NCI-H187 treated with DMSO at 0.1 percent for 48 hours (cell line): ENCODE results near the gene CYP21A2.
"Not testable (repeated sequence)": the region's sequence is repeated elsewhere in the genome, so short reads cannot be mapped to it uniquely, and the experiment has no call there.

Experiments used
- DNase-seq: peaks from one replicate; lab custom pipeline; 2025; lab: John Stamatoyannopoulos, UW

CYP21A2 gene

DNA sequence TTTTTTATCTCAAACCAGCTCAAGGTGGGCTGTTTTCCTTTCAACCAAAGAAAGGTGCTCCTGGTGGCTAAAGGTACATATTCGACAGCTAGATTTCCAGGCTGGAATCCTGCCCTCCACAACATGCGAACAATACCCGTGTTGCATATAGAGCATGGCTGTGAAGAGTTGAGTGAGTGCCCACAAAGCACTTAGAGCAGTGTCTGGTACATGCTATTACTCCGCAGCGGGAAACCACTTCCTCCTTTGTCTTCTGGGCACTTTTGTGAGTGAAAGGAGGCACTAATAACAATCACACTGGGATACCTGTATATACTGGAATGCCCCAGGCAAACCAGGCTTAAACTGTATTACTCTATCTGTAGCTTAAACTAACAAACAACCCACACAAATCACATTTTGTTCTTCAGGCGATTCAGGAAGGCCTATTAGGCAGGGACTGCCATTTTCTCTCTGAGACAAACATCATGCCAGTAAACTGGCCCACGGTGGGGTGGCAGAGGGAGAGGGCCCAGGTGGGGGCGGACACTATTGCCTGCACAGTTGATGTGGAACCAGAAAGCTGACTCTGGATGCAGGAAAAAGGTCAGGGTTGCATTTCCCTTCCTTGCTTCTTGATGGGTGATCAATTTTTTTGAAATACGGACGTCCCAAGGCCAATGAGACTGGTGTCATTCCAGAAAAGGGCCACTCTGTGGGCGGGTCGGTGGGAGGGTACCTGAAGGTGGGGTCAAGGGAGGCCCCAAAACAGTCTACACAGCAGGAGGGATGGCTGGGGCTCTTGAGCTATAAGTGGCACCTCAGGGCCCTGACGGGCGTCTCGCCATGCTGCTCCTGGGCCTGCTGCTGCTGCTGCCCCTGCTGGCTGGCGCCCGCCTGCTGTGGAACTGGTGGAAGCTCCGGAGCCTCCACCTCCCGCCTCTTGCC lies at the start of gene CYP21A2:
Gene CYP21A2 (plus strand): TSS at position 818 of the 927 bp plus-strand sequence. CDS start 8 bp downstream, at position 826.
- not testable (repeated sequence) for DNase-seq

DNA sequence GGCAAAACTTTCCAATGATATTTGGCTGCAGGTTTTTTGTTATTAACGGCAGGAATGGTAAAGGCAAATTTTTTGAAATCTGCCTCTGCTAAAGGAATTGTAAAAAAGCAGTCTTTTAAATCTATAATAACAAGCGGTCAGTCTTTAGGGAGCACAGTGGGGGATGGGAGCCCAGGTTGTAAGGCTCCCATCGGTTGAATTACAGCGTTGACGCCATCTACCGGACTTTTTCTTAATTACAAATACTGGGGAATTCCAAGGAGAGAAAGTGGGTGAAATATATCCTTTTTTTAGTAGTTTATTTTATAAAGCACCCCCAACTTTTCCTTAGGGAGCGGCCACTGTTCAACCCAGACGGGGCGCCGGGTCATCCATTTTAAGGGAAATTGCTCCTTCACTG lies 48.9 kb upstream of the CYP21A2 start:
- not testable (repeated sequence) for DNase-seq

DNA sequence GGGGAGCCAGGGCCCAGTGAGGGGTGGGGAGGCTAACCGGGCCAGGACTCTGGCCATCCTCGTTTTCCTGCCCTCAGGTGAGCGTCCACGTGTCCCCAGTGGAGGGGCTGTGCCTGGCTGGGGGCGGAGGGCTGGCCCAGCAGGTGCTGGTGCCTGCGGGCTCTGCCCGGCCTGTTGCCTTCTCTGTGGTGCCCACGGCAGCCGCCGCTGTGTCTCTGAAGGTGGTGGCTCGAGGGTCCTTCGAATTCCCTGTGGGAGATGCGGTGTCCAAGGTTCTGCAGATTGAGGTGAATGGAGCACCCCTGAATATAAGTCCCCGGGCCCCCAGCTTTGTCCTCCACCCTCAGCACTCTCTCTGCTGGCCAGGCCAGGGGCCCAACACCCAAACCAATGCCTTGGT lies 43.8 kb upstream of the CYP21A2 start:
- DNase-seq = not testable (repeated sequence)

DNA sequence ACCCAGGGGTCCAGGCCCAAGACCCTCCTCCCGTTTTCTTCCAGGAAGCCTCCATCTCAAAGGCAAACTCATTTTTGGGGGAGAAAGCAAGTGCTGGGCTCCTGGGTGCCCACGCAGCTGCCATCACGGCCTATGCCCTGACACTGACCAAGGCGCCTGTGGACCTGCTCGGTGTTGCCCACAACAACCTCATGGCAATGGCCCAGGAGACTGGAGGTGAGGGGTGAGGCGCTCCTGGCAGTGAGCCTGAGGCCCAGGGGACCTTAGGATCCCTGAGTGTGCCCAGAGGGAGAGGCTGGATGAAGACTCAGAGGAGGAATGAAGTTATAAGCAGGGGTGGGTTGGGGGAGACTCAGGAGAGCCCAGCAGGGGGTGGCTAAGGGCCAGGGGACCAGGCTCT lies 41.8 kb upstream of the CYP21A2 start:
- not testable (repeated sequence) for DNase-seq

DNA sequence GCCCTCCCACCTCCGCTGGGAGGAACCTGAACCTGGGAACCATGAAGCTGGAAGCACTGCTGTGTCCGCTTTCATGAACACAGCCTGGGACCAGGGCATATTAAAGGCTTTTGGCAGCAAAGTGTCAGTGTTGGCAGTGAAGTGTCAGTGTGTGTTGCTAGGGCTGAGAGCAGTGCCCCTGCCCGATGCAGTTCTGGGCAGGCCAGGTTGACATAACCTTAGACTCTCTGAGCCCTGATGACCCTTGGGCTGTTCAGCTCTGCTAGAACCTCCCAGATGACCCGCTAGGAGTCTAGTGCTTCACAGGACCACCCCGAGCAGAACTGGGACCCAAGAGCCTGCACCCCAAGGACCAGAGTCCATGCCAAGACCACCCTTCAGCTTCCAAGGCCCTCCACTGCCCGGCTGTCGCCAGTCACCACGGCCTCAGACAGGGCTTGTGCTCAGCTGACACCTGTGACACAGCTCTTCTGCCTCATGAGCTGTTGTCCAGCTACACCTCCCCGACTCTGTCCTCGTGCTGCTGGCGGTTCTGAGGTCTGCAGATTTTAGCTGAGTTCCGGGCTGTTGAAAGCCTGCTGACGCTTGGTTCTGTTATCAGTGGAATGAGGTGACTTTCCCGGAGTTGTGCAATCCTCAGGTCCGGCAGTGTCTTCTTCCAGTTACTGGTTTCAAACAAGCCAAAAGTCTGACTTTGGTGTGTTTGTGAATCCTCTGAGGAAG lies 35.5 kb upstream of the CYP21A2 start:
- not testable (repeated sequence) for DNase-seq

DNA sequence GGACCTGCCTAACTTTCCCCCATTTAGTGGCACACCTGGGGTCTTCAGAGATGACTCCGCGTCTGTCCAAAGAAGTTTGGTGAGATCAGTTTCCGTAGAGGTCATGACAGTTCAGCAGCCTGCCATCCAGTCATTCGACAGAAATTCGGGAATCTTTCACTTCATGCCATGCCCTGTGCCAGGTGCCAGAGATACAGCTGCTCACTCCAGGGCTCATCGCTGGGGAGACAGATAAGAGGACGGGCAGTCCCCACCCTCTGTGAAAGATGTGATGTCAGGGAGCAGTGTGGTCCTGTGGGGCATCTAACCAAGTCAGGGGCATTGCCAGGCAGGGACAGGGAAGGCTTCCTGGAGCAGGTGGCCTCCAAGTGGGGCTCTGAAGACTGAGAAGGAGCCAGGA lies 34.9 kb upstream of the CYP21A2 start:
- not testable (repeated sequence) for DNase-seq

DNA sequence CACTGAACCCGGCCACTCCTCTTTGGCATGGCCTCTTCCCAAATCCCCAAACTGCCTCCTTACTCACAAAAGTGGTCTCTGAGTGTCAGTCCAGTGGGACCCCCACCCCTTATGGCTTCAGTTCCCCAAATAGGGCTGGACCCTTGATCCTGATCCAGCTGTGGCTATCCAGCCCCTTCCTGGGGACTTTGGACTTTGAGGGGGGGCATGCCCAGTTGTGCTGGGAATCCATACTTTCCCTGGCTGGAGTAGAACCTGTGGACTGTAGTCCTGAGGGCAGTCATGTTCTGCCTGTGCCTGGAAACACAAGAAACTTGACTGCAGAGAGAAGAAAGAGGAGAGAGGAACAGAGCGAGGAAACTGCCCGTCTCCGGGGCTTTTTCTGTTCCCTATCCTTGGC lies 33.8 kb upstream of the CYP21A2 start:
- not testable (repeated sequence) for DNase-seq

DNA sequence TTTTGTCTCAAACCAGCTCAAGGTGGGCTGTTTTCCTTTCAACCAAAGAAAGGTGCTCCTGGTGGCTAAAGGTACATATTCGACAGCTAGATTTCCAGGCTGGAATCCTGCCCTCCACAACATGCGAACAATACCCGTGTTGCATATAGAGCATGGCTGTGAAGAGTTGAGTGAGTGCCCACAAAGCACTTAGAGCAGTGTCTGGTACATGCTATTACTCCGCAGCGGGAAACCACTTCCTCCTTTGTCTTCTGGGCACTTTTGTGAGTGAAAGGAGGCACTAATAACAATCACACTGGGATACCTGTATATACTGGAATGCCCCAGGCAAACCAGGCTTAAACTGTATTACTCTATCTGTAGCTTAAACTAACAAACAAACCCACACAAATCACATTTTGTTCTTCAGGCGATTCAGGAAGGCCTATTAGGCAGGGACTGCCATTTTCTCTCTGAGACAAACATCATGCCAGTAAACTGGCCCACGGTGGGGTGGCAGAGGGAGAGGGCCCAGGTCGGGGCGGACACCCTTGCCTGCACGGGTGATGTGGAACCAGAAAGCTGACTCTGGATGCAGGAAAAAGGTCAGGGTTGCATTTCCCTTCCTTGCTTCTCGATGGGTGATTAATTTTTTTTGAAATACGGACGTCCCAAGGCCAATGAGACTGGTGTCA lies 33.2 kb upstream of the CYP21A2 start:
- not testable (repeated sequence) for DNase-seq

DNA sequence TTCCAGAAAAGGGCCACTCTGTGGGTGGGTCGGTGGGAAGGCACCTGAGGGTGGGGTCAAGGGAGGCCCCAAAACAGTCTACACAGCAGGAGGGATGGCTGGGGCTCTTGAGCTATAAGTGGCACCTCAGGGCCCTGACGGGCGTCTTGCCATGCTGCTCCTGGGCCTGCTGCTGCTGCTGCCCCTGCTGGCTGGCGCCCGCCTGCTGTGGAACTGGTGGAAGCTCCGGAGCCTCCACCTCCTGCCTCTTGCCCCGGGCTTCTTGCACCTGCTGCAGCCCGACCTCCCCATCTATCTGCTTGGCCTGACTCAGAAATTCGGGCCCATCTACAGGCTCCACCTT lies 32.7 kb upstream of the CYP21A2 start:
- DNase-seq = not testable (repeated sequence)

DNA sequence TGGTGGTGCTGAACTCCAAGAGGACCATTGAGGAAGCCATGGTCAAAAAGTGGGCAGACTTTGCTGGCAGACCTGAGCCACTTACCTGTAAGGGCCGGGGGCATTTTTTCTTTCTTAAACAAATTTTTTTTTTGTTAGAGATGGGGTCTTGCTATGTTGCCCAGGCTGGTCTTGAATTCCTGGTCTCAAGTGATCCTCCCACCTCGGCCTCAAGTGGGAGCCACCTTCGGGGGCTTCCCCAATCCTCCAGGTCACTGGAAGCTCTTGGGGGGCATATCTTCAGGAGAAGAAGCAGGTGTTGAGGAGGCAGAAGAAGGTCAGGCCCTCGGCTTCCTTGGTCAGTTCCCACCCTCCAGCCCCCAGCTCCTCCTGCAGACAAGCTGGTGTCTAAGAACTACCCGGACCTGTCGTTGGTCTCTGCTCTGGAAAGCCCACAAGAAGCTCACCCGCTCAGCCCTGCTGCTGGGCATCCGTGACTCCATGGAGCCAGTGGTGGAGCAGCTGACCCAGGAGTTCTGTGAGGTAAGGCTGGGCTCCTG lies 32.2 kb upstream of the CYP21A2 start:
- DNase-seq = not testable (repeated sequence)

DNA sequence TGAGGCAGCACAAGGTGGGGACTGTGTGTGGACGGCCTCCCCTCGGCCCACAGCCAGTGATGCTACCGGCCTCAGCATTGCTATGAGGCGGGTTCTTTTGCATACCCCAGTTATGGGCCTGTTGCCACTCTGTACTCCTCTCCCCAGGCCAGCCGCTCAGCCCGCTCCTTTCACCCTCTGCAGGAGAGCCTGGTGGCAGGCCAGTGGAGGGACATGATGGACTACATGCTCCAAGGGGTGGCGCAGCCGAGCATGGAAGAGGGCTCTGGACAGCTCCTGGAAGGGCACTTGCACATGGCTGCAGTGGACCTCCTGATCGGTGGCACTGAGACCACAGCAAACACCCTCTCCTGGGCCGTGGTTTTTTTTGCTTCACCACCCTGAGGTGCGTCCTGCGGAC lies 31.1 kb upstream of the CYP21A2 start:
- not testable (repeated sequence) for DNase-seq

DNA sequence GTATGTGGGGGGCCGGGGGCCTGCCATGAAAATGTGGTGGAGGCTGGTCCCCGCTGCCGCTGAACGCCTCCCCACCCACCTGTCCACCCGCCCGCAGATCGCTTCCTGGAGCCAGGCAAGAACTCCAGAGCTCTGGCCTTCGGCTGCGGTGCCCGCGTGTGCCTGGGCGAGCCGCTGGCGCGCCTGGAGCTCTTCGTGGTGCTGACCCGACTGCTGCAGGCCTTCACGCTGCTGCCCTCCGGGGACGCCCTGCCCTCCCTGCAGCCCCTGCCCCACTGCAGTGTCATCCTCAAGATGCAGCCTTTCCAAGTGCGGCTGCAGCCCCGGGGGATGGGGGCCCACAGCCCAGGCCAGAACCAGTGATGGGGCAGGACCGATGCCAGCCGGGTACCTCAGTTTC lies 30.2 kb upstream of the CYP21A2 start:
- DNase-seq = not testable (repeated sequence)

DNA sequence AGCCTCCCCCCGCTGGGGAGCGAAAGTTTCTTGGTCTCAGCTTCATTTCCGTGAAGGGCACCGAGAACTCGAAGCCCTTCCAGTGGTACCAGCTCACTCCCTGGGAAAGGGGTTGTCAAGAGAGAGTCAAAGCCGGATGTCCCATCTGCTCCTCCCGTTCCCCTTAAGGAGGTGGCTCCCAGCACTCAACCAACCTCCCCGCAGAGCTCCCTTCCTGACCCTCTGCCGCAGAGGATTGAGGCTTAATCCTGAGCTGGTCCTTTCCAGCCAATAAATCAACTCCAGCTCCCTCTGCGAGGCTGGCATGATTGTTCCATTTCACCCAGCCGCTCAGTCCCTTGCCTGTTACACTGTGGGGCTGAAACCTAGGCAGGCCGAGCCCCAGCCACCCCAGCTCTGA lies 29.6 kb upstream of the CYP21A2 start:
- not testable (repeated sequence) for DNase-seq

DNA sequence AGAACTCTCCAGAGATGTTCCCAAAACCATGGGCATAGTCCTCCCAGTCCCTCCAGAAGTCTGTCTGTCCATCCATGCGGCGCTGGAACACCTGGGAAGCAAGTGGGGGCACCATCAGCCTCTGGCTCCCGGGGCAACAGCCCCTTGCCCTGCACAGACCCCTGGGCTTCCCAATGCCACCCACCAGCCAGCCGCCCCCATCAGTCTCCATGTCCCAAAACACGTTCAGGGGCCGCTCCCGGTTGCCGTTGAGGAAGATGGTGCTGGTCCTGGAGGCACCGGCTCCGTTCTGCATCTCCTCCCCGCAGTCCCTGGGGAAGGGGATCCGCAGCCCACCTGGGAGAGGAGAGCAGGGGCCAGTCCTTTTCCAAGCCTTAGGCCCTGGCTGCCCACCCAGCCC lies 28.7 kb upstream of the CYP21A2 start:
- DNase-seq = not testable (repeated sequence)

DNA sequence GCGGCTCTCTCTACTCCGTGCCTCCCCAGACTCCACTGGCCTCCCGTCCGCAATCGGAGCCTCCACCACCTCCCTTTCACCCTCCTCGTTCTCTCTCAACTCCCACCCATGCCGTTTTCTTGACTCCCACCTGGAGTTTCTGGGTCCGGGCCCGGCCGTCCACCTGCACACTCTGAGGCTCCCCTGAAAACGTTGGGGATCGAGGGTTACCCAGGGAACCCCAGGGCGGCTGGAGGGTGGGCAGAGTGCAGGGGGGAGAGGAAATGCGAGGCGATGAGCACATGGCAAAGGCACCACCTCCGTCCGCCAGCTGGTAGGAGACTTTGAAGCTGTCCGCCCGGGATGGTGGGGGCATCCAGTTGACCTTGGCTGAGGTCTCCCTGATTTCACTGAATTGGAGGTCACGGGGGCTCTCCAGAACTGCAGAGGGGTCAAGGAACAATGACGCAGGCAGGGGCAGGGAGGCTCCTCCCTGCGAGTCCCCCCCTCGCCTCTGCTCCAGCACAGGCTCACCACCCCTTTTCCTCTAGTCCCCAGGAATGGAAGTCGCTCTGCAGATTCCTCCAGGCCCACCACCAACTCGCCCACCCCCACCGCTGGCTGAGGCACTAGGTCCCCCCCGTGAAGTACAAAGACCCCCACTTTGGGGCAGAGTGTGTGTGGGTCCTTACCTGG lies 27.2 kb upstream of the CYP21A2 start:
- not testable (repeated sequence) for DNase-seq

DNA sequence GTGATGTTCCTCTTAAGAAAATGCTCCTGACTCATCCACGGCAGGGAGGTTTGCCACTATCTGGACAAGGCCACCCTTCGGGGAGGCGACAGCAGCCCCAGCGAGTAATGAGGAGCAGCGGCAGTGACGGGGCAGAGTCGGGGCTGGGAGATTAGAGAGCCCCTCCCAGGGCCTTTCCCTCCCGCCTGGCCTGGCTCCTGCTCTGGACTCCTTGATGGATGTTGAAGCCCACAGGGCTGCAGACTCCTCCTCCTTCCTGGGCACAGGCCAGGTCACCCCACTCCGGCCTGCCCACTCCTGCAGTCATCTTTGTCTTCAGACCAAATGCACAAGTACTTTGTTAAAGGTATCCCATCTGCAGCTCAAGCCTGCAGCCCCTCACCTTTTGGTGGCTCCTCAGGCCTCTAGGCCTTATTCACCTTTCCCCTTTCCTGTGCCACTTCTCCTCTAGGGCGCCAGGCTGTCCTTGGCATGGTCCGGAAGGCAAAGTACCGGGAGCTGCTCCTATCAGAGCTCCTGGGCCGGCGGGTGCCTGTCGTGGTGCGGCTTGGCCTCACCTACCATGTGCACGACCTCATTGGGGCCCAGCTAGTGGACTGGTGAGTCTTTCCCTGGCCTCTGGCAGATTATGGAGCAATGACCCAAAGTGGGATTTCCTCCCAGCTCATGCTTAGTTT lies 25.1 kb upstream of the CYP21A2 start:
- DNase-seq = not testable (repeated sequence)

DNA sequence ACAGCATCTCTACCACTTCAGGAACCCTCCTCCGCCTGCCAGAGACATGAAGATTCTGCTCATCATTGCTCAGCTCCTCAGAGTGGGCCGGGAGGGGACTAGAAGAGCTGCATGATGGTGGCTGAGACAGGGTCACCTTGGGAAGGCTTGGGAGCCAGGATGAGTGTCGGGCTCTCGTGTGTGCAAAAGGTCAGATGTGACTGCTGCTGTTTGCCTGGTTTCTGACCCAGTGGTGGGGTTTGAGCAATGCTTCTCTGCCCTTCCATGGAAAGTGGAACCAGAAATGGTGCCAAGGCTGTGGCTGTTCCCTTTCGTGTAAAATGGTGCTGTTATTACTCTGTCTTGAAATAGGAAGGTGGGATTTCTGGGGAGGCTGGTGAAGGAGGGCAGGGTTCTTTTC lies 24.5 kb upstream of the CYP21A2 start:
- DNase-seq = not testable (repeated sequence)

DNA sequence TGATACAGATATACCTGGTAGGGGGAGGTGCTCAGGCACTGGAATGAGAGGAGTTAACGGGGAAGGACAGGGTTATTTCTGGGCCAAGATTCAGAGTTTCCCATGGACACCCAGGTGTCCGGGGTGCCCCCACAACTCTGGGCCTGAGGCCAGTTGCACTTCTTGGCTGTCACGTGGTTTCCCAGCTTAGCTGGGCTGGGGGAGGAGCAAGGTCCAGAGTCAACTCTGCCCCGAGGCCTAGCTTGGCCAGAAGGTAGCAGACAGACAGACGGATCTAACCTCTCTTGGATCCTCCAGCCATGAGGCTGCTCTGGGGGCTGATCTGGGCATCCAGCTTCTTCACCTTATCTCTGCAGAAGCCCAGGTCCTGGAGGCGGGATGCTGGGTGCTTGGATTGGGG lies 23.7 kb upstream of the CYP21A2 start, which contains the start of gene C4B:
Gene C4B (plus strand): TSS at position 249 of the 400 bp plus-strand sequence. CDS start 51 bp downstream, at position 300.
- not testable (repeated sequence) for DNase-seq

DNA sequence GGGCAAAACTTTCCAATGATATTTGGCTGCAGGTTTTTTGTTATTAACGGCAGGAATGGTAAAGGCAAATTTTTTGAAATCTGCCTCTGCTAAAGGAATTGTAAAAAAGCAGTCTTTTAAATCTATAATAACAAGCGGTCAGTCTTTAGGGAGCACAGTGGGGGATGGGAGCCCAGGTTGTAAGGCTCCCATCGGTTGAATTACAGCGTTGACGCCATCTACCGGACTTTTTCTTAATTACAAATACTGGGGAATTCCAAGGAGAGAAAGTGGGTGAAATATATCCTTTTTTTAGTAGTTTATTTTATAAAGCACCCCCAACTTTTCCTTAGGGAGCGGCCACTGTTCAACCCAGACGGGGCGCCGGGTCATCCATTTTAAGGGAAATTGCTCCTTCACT lies 16.1 kb upstream of the CYP21A2 start:
- not testable (repeated sequence) for DNase-seq

DNA sequence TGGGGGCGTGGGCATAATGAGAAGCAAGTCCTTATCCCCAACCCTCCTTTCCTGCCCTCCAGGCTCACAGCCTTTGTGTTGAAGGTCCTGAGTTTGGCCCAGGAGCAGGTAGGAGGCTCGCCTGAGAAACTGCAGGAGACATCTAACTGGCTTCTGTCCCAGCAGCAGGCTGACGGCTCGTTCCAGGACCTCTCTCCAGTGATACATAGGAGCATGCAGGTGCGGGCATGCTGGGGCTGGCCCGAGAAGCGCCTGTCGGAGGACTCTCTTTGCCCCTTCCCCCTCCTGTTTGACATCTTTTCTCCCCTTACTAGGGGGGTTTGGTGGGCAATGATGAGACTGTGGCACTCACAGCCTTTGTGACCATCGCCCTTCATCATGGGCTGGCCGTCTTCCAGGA lies 9.6 kb upstream of the CYP21A2 start:
- DNase-seq = not testable (repeated sequence)

DNA sequence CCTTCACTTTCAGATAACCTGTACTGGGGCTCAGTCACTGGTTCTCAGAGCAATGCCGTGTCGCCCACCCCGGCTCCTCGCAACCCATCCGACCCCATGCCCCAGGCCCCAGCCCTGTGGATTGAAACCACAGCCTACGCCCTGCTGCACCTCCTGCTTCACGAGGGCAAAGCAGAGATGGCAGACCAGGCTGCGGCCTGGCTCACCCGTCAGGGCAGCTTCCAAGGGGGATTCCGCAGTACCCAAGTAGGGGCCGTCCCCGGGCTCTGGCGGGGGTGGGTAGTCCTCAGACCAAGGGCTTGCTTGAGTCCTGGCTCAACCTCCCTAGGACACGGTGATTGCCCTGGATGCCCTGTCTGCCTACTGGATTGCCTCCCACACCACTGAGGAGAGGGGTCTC lies 8.7 kb upstream of the CYP21A2 start:
- not testable (repeated sequence) for DNase-seq
